GM19438 (cell line): ENCODE data around the gene RAPGEF5.

Source experiments
- ATAC-seq: cut with Tn5 transposase; IDR thresholded peaks from one replicate; pipeline ENCODE4 v1.9.1; 2021; ENCODE audit warnings: low read depth; ENCODE audit not compliant: unreplicated experiment

RAPGEF5 gene

GRCh38 chr7:22351329-22351692 is 5.6 kb downstream of the RAPGEF5 start:
- ATAC-seq = peak; percentile 72

DNA sequence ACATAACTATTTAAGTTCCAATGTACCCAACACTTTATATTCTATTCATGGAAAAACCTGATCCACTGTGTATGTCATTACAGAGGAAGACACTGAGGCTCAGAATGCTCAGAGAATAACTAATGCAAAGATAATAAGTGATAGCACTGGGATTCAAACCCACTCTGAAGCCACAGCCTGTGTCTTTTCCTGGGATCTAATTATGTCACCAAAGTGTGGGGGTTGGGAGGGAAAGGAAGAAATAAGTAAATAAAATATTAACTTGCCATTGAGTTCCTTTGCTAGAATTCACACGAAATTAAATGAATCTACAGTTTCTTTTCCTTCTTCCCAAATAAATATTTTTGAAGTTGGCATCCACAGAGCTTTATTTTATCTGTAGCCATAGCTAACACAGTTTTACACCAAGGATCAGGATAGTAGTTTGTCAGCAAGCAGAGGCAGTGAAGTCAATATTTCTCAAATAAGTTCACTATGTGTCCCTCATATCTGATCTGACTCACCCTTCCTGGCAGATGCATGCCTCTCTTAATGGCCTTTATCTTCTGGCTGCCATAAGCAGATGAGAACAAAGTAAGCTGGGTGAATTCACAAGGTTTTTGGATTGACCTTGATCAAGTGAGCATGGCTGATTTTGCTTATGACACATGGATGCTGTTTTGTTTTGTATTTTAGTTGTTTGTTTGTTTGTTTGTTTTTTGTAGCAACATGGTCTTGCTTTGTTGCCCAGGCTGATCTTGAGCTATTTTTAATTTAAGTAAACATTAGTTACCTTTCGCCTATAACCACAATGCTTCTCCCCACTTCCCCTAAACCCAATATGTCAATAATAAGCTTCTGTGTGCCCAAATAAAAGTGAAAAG is 6.3 kb downstream of the RAPGEF5 start:
- ATAC-seq = peak; percentile 50

GRCh38 chr7:22348379-22348778 is 8.6 kb downstream of the RAPGEF5 start:
- no peak for ATAC-seq

GRCh38 chr7:22346383-22347107 is 10.4 kb downstream of the RAPGEF5 start:
- no peak for ATAC-seq

- ATAC-seq = no peak
Measured at GRCh38 chr7:22344655-22345054, 12.3 kb downstream of the RAPGEF5 start.

DNA sequence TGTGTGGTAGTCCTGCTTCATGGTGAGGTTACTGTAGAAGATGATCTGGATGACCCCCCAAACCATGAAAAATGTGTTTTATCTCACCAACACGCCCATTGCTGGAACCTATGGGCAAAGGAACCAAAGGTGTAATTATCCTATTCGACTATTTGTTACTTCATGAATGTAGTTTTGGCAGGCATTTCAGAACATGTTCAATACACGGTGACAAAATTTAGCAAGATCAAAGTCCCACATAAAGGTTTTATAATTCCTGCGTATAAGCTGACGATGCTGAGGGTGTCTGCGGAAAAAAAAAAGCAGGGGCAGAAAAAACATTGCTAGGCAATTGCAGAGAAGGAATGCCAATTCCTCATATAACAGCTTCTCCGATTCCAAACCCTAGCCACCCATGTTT is 13.3 kb downstream of the RAPGEF5 start:
- ATAC-seq = no peak

DNA sequence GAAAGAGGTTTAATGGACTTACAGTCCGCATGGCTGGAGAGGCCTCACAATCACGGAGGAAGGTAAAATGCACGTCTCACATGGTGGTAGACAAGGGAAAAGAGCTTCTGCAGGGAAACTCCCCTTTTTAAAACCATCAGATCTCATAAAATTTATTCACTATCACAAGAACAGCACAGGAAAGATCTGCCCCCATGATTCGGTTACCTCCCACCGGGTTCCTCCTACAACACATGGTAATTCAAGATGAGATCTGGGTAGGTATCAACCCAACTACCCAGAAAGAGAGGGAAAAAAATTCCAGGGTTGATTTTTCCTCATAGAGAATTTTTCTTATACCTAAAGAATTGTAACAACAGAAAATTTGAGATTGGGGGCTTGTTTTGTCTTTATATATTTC is 13.9 kb downstream of the RAPGEF5 start:
- no peak for ATAC-seq

DNA sequence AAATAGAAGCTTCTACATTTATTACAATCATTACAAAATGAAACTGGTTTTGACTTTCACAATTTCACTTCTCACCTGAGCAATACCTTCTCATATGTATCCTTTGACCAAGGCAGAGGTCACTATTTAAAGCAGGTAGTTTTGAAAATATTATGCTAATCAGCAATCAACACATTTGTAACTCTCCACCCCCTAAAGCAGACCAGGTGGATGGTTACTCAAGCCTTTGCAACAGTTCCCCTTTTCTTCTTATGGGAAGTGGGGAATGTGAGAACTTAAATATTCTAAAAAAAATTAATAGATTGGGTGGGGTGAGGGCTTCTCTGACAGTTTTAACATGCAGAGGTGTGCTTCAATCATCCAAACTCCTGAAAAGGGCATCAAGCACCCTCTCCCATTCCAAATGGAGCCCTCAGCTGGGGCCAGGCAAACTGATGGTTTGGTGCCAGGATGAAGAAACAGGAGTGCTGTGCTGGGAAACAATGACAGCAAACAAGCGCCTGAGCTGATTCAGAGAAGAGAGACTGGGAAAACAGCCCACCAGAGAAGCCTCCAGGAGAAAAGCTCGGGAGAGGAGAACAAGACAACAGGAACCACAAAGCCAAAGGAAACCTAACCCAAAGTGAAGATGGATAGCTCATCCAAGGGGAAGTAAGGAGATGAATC is 17.1 kb downstream of the RAPGEF5 start:
- ATAC-seq = no peak

DNA sequence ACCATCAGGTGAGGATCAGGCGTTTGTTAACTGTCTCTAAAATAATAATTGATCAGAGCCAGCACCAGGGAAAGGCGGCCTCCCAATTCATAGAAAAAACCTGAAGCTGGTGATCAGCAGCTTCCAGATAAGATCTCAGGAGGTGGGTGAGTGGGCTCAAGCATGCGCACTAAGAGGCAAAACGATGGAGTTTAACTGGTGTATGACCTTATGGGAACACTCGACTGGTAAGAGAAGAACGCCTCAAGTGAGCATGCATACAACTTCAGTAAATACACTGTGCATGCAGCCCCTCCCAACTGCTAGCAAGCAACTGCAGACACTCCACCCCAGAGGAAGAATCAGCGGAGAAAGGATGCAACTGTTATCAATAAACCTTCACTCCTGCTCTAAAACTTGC is 18.1 kb downstream of the RAPGEF5 start:
- no peak for ATAC-seq

DNA sequence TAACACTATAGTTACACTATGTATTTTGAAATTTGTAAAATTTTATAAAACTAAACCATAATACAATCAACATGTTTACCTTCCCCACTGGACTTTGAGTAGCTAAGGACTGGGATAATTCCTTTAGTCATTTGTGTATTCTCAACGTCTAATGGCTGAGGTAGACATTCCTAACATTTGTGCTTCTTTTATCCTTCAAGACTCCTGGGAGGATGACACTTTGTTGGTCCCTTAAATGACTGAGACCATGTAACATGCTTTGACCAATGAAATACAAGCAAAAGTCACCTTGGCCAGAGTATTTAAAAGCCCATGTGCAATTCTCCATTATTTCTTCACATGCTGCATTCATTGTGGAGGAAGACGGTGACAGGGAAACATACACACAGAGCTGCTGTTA is 18.5 kb downstream of the RAPGEF5 start:
- no peak for ATAC-seq

GRCh38 chr7:22333680-22334141 is 23.2 kb downstream of the RAPGEF5 start:
- ATAC-seq = no peak

GRCh38 chr7:22332461-22332870 is 24.5 kb downstream of the RAPGEF5 start:
- ATAC-seq = no peak

DNA sequence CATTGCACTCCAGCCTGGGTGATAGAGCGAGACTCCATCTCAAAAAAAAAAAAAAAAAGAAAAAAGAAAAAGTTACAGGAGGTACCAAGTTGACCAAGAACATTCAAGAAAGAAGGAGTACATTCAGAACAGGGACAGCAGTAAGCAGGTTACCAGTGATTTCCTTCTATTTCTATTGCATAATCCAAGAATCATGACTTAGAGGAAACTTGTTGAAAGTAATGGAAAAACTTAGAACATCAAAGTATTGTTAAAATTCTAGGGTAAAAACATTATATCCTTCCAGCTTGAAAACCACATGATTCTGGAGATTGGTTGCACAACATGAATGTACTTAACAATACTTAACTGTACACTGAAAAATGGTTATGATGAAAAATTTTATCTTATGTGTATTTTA is 25.2 kb downstream of the RAPGEF5 start:
- ATAC-seq = no peak

GRCh38 chr7:22330903-22331302 is 26.1 kb downstream of the RAPGEF5 start:
- ATAC-seq = no peak

GRCh38 chr7:22329816-22330524 is 27.0 kb downstream of the RAPGEF5 start:
- no peak for ATAC-seq

DNA sequence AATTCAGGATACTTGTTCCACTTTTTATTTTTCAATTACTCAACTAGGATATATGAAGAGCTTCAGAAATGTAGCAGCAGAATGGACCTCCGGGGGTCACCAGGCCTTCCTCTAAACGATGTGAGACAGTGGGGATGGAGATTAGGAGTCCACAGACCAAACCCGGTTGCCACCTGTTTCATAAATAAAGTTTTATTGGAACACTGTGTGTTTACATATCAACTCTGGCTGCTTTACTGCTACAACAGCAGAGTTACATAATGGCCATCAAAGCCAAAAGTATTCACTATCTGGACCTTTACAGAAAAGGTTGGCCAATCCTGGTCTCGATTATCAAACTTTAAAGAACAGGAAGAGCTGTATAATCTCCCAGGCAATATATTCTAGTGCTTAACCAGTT is 30.8 kb downstream of the RAPGEF5 start:
- ATAC-seq = no peak

- ATAC-seq = no peak
Measured at GRCh38 chr7:22325671-22326070, 31.3 kb downstream of the RAPGEF5 start.

GRCh38 chr7:22323714-22324113 is 33.2 kb downstream of the RAPGEF5 start:
- ATAC-seq = no peak

GRCh38 chr7:22320416-22320815 is 36.5 kb downstream of the RAPGEF5 start:
- ATAC-seq = no peak
